GM19023 (cell line): Measurements from ENCODE around the gene WWP2.

ENCODE experiments used
- ATAC-seq: cut with Tn5 transposase; IDR thresholded peaks from one replicate; pipeline ENCODE4 v1.9.1; 2021; ENCODE audit warnings: mild to moderate bottlenecking, moderate library complexity; ENCODE audit not compliant: unreplicated experiment

Gene WWP2

DNA sequence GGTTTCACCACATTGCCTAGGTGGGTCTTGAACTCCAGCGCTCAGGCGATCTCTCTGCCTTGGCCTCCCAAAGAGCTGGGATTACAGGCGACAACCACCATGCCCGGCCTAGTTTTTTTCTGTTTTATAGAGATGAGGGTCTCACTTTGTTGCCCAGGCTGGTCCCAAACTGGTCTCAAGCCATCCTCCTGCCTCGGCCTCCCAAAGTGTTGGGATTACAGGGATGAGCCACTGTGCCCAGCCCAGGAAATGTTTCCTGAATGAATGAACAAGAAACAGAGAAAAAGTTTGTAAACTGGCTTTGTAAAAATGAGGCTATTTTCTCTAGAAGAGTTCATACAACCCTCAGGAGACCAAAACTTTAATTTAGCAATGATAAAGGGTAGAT, 68.0 kb downstream of the WWP2 start:
- no peak for ATAC-seq

DNA sequence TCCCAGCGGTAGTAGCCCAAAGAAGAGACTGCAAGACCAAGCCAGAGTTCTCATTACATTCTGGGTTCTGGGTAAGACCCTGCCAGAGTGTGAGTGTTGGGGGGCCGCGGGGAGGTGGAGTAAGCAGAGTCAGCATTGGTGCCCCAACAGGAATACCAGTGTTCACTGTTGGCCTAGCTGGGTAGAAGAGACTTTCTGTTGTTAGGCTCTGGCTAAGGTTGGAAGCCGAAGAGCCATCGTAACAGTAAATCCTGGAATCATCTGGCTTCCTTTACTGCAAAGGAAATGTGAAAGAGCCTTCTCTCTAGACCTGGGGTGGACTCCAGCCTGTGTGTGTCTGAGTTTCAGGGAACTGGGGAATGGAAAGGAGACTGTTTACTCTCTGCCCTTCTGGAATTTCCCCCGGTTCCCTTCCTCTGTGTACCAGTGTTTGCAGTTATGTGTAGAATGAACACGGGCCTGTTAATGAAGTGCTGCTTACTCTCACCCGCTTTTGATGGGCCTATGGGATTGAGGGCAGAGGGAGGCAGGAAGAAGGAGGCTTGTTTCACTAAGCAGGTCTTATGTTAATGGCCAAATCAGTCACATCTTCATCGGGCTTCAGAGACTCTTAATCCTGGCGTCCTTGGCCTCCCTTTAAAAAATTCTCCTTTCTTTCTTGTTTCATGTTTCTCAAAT, 68.5 kb downstream of the WWP2 start:
- ATAC-seq: no peak

- no peak for ATAC-seq
Observed at GRCh38 chr16:69831212-69832123, 69.3 kb downstream of the WWP2 start.

DNA sequence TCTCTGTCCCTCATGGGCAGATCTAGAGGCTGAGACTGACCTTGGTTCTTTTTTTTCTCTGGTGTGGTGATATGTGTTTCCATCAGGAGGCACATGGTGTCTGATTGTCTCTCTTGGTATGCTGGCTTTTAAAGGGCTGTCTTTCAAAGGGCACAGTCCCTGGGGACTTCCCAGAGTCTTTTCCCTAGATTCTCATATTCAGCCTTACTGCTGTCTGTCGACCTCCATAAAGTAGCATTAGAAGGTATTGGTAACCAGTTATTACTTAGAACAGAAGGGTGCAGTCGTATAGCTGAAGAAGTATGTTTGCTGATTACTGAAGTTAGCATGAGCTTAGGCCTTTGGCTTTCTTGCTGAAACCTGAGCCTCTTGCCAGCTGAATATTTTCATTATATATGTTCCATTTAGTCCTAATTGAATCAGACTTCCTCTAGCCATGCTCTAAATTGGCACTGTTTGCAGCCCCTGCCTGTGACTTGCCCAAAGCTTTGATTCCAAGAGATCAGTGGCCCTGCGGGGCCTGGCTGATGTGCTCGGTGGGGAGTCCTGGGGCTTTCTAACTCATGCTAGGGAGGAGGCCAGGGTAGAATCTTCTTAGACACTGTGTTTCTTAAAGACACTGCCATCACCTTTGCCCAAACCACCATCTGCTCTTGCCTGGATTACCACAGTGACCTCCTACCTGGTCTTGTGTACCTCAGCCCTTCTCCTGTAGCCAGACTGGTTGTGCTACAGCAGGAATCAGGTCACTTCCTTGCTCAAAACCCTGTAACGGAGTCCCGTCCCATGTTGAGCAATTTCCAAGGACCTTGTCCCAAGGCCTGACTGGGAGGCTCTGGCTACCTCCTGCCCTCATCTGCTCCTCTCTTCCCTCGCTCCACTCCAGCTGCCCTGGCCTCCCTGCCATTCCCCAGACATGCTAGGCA, 71.5 kb downstream of the WWP2 start:
- no peak for ATAC-seq

DNA sequence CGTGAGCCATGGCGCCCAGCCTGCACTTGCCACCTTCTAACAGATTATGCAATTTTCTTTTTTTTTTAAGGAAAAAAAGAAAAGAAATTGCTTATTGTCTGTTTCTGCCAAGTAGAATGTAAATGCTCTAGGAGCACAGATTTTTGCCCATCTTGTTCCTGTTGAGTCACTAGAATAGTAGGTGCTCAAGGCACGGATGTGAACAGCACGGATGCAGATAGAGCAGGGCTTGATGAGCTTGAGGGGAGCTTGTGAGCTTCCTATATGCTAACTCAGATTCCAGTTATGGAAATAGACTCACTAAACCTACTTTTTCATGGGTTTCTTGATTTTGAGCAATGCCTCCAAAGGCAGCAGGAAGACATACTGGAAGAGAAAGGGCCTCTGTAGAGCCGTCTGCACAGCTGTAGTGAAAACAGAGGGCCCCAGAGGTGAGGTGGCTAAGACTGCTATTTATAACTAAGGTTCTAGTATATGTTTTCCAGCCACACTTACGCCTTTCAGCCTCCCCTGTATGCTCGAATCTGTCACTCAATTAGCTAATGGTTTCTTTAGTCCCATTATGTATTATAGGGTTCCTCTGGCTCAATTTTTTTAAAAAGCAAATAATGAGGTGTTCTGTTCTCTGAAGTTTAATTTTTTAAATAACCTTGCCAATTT, 72.8 kb downstream of the WWP2 start:
- peak; percentile 65 for ATAC-seq

GRCh38 chr16:69836257-69836656, 74.1 kb downstream of the WWP2 start:
- no peak for ATAC-seq

DNA sequence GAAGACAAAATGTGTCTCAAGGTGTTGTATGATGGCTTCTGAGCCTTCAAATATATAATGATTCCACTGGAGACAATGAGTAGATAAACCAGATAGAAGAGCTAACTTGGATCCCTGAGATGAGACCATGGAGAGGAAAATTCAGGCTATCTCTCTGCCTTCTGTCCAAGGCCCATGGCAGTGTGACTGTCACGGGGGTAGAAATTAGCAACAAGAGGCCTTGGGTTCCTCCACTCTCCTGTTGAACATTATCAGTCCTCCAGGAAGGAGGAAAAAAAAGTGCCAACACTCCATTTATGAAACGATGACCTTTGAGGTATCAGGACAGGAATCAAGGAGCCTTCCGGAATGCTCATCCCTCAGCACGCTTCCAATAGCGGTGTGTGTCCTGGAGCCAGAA, 75.2 kb downstream of the WWP2 start:
- ATAC-seq: no peak

GRCh38 chr16:69838489-69838888, 76.4 kb downstream of the WWP2 start:
- no peak for ATAC-seq

GRCh38 chr16:69839240-69839688, 77.1 kb downstream of the WWP2 start:
- ATAC-seq: no peak

GRCh38 chr16:69839798-69840409, 77.8 kb downstream of the WWP2 start:
- no peak for ATAC-seq

- no peak for ATAC-seq
Observed at GRCh38 chr16:69840975-69841374, 78.8 kb downstream of the WWP2 start.

DNA sequence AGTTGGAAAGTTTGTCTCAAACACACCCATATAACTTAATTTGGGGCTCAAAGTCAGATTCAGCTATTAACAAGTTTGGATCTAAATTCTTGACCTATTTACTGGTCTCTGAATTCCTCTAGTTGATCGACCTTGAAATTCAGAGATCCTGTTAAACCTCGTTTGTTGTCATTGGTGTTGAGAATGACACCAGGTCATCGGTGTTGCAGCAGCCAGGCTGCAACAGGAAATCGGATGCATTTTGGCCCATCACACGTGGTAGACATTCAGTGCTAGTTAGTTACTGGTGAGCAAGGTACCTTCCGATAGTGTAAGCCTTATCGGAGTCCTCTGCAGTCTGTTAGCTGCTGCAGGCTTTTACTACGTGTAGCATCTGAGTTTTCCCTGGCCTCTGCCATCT, 82.3 kb downstream of the WWP2 start:
- ATAC-seq: no peak

DNA sequence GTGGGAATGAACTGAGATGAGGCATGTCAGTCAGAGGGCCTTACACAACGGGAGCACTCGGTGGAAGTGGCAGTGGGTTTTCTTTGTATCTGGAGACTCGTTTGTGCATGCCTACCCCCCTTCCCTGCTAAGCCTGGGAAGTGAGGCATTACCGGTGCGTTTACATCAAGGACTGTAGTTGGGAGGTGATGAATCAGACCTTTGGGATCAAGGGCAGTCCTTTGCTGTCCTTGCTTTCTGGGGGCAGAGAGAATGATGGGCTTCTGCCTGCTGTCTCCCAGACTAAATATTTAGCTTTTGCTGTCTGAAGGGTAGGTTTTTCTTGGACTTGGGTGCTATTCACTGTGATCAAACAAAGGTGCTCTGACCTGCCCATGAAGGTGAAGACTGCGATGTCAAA, 83.0 kb downstream of the WWP2 start:
- no peak for ATAC-seq

GRCh38 chr16:69847643-69848042, 85.5 kb downstream of the WWP2 start:
- no peak for ATAC-seq

DNA sequence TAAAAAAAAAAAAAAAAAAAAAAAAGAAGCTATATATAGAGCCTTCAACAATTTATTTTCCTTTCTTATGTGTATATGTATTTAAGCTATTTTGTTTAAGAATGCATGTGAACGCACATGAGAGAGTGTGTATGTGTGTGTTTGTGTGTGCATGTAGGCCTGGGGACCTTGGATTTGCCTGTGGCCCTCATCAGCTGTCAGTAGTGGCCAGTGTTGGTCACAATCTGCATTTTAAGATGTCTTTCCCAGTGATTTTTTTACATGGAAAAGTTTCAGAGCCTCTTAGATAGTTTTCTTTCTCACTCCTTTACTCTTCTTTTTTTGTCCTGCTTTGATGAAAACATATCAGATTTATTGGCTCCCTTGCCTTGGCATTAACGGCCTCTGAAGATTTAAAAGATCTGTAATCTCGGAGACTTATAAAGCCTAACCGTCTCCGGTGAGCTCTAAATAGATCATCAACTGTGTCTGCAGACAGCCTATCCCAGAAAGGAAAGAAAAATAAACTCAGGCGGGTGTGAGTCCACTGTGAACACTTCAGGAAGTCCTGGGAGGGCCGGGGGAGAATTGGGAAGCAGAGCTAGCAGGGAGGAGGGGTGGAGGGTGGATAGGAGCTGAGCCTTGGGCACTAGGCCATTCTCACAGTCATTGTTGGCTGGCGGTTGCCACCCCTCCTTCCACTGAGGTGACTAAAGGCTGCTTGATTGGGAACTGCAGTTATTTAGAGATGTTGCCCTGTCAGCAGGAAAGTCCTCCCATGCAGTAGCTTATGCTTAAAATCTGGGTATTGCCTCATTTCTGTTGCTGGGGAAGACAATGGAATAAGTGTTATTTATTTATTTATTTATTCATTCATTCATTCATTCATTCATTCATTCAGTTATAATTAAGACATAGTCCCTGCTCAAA, 86.8 kb downstream of the WWP2 start:
- ATAC-seq: no peak

DNA sequence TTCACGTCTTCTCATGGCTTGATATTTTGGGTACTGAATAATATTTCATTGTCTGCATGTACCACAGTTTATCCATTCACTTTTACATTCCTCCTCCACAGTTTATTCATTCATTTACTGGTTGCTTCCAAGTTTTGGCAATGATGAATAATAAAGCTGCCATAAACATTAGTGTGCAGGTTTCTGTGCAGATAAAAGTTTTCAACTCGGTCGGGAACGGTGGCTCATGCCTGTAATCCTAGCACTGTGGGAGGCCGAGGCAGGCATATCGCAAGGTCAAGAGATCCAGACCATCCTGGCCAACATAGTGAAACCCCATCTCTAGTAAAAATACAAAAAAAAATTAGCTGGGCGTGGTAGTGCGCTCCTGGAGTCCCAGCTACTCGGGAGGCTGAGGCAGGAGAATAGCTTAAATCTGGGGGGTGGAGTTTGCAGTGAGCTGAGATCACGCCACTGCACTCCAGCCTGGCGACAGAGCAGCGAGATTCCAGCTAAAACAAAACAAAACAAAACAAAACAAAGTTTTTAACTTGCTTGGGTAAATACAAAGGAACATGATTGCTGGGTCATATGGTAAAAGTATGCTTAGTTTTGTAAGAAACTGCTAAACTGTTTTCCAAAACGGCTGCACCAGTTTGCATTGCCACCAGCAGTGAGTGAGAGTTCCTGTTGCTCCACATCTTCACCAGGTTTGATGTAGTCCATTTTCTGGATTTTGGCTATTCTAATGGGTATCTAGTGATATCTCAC, 89.5 kb downstream of the WWP2 start:
- ATAC-seq: no peak

DNA sequence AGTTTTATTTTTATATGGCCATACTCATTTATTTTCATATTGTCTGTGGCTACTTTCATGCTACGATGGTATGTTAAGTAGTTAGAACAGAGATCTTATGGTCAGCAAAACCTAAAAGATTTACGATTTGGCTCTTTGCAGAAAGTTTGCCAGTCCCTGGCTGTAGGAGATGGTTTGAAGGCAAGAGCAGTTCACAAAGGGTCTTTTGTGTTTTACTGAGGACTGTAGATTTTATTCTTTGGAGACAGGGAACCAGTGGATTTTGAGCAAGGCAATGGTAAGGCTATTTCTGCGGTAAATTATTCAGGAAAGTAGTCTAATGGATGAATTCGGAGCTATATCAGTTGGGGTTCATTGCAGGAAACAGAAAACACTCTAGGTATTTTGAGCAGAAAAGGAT, 90.7 kb downstream of the WWP2 start:
- ATAC-seq: no peak

- no peak for ATAC-seq
Observed at GRCh38 chr16:69853481-69853880, 91.3 kb downstream of the WWP2 start.
